ENCODE results near the gene USP6.
"Not testable (repeated sequence)": the region's sequence is repeated elsewhere in the genome, so short reads cannot be mapped to it uniquely, and the experiment has no call there.

The USP6 gene

DNA sequence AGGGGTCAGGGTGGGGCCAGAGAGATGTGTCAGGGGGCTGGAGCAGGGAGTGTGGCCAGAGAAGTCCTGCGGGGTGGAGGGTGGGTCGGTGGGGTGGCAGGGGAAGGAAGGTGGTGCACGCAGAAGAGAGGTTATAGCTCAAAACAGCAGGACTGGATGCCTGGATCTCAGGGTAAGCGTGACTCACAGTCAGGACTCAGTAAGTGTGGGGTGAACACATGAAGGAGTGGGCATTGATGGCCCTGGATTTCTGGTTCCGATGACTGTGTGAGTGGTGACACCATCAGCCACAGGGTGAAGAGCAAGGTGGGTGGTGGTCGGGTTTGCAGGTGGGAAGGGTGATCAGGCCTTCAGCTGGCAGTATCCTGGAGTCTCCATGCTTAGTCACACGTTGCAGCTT is 6.2 kb downstream of the USP6 start:
- DNase-seq (ENCODE audit: low spot score), result not testable (repeated sequence)

DNA sequence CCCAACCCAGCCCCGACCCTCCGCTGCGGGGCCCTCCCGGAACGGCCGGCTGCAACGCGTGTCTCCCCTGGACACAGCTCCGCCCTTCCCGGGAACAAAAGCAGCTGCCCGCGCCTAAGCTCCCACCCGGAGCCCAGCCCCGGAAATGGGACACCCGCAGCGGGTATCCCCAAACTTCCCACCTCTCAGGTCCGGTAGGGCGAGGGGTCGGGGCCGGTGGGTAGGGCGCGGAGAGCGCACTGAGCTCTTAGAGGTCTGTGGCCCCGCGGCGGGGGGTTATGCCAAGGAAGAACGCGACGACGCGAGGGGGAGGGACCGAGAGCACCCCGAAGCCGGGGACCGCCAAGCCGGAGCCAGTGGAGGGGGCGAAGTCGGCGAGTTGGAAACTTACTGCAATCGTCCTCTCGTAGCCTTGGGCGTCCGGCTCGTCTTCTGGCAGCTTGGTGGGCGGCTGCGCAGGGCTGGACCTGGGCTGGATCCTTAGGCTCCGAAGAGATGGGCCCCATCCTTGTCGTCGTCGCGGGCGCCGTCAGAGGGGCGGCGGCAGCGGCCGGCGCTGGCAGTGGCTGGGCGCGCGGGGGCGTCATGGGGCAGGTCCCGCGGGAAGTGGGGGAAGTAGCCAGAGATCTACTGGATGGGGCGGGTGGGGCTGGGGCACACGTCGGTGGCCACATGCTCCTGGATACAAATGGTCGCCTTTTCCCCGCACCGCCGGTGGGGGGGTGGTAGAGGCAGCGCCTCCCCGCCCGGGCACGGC is 6.9 kb downstream of the USP6 start:
- no peak for DNase-seq (ENCODE audit: low spot score)

DNA sequence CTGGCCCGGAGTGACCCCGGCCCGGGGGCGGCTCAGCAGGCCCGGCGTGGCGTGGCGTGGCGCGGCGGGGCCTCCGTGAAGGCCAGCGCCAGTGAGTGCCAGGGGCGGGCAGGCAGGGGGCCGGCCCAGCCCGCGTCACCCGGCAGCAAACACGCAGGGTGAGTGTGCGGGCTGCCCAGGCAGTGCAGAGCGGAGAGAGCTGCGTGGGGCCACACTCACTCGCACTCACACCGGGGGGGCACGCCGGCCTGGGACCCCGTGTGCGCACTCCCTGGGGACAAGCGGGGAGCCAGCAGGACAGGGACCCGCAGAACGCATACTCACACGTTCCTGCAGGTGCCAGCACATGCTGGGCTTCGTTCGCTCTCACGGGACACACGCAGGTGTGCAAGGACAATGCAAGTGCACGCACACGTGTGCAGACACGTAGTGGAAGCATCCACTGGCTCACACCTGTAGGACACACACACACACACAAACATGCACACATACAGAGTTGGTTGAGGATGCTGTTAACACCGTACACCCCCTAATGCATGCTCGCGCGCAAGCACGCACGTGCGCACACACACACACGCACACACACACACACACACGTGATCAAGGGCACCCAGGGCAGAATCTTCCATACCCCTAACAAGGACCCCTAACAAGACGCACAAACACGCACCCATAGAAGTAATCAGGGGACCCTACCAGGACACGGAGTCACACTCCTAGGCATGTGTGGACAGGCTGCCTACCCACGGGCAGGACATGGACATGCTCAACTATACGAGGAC is 7.7 kb downstream of the USP6 start:
- DNase-seq (ENCODE audit: low spot score), result no peak

DNA sequence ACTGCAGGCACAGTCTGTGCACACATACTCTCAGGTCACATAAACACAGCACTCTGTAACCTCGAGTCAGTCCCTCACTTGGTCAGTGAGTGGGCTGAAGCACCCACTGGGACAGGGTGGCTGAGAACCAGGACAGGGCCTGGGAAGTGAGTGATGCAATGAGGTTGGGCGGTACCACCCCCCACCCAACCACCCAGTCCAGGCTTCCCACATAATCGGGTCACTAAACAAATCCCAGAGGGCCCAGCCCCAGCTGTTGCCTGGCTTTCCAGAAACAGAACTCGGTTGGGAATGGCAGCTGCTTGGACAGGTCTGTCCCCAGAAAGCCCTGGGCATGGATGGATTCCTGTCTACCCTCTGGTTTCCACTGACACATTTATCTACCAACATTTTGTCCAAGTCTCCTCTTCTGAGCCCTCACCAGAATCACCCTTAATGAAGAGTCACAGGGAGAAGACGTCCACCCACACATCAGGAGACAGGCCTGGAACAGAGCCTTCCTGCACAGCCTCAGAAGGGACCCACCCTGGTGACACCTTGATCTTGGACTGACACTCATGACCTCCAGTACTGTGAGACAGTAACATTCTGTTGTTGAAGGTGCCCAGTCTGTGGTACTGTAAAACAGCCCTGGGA is 8.4 kb downstream of the USP6 start:
- not testable (repeated sequence) for DNase-seq (ENCODE audit: low spot score)

DNA sequence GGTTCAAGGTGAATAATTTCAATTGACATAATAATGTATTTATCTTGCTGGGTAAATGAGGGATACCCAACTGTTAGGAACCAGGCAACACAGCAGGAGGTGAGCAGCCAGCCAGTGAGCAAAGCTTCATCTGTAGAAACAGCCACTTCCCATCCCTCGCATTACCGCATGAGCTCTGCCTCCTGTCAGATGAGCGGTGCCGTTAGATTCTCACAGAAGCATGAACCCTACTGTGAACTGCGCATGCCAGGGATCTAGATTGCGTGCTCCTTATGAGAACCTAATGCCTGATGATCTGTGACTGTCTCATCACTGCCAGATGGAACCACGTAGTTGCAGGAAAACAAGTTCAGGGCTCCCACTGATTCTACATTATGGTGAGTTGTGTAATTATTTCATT is 9.1 kb downstream of the USP6 start:
- DNase-seq (ENCODE audit: low spot score), result not testable (repeated sequence)

DNA sequence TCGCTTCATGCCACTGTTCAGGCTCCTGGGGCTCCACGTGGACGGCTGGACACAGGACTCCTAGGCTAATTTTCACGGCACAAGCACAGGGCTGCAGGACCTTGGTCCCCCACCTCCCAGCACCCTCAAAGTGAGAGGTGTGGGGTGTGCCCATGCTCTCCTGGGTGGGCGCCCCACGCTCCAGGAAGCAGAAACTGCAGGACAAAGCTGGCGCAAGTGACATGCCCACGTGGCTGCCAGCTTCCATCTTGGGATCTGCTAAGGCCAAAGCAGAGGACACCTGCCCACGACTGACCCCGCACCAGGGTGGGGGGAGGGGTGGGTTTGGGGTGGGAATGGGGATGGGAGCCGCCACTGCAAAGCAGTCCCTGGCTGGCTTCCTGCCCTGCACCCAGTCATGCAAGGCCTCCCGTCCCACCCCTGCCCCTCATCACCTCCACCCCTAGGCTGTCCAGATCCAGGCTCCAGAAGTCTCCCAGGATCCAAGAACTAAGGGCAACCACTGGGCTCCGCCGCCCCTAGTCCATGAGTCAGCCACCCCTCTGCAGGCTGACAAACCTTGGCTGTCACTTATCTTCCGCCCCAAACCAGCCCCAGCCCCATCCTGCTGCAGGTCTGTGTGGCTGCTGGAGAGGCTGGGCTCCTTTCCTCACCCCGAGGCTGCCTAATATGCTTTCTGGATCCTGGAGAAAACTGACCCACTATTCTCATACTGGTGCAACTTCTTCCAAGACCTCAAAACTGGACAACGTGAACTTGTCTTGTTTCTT is 11.1 kb downstream of the USP6 start:
- no peak for DNase-seq (ENCODE audit: low spot score)

DNA sequence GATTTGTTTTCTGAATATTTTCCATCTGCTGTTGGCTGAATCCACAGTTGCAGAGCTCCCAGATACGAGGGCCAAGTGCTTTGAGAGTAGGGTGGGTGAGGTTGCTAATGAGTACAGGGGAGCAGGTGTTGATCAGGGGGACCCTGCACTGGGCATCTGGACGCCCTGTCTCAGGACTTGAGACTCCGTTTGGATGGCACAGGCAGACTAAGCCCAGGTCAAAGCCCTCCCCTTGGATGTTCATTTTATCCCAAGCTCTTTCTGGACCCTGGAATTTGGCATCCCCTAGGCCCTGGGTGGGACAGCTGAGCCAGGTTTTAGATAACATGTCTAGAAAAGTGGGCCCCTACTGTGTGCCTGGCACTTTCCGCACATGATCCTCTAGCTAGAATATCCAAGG is 12.1 kb downstream of the USP6 start:
- no peak for DNase-seq (ENCODE audit: low spot score)

DNA sequence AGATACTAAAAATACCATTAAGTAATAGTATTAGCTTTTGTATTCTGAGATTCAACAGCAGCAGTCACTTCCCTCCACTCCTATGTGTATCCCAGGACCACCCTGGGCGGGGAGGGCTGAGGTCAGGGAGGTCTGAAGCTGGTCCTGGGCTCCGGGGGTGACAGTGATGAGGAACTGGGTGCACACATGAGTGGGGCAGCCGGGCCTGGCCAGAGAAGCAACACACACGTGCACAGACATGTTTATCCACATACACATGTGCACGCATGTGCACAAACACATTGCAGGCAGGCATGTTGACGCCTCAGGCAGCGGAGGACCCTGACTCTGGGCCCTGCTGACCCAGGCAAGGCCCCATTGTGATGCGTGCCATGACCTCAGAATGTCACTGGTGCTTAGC is 12.6 kb downstream of the USP6 start:
- DNase-seq (ENCODE audit: low spot score), result not testable (repeated sequence)

DNA sequence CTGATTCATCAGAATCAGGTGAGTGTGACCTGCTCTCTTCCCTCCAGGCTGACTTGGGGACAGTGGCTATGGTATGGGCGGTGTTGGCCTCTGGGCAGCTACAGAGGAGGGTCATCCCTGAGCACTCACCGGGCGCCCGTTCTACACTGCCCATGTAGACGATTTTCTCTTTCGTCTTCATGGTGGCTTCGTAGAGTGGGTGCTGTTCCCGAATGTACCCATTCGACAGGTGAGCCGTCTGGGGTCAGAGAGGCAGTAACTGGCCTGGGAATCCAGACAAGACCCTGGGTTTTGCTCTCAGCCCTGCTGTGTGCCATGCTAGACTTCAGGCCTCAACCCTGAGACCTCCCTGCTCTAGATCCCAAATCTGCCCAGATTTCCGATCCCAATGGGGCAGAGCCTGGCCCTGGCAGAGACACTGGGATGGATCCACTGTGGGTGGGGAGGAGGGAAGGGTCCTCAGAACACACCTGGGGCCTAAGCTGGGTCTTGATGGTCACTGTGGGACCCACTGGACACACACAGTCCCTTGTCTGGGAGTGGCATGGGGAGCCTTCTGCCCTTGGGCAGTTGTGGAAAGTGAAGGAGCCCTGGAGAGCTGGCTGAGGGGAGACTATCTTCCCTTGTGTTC is 13.2 kb downstream of the USP6 start:
- no peak for DNase-seq (ENCODE audit: low spot score)

DNA sequence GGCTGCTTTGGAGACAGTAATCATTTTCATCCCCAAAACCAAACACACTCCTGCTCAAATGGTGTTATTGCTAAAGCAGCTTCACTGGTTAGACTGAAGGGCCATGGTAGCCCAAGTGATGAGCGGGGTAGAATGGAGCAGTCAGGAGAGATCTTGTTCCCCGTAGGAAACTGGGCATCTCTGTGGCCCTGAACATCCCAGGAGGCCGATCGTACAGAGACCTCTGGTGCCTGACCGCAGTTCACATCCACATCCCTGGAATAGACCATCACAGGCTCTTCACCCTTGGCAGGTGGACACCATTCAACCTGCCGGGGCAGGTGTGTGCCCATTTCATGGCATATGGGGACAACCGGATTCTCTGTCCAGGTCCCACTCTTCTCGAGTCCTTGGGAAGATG is 13.9 kb downstream of the USP6 start:
- not testable (repeated sequence) for DNase-seq (ENCODE audit: low spot score)

DNA sequence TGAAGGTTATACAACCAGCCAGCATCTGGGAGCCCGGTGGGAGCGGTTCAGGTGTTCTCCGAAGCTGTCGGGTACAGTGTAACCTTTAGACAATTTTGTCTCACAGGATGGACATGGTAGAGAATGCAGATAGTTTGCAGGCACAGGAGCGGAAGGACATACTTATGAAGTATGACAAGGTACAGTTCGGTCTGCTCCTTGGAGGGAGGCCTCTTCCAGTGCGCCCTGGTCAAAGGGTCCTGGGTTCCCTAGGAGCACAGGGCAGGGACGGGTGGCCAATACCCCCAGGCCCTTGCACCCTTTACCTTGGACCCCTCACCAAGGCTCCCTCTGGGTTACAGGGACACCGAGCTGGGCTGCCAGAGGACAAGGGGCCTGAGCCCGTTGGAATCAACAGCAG is 14.4 kb downstream of the USP6 start:
- DNase-seq (ENCODE audit: low spot score), result not testable (repeated sequence)

DNA sequence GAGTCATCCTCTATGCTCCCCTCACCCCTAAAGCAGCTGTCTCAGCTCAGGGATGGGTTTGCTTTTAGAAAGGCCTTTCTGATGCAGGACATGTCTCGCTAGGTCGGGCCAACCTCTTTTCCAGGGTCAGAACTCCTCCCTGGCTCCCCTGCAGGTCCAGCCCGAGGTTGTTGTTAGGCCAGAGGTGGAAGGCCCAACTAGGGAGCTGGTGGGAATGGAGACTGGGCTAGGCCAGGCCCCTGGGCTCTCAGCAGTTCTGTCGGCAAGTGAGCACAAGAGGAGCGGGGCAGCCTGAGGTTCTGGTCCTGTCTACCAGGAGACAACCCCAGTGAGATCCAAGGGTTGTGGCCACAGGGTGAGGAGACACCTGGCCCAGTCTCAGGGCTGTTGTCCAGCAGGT is 14.9 kb downstream of the USP6 start:
- not testable (repeated sequence) for DNase-seq (ENCODE audit: low spot score)

DNA sequence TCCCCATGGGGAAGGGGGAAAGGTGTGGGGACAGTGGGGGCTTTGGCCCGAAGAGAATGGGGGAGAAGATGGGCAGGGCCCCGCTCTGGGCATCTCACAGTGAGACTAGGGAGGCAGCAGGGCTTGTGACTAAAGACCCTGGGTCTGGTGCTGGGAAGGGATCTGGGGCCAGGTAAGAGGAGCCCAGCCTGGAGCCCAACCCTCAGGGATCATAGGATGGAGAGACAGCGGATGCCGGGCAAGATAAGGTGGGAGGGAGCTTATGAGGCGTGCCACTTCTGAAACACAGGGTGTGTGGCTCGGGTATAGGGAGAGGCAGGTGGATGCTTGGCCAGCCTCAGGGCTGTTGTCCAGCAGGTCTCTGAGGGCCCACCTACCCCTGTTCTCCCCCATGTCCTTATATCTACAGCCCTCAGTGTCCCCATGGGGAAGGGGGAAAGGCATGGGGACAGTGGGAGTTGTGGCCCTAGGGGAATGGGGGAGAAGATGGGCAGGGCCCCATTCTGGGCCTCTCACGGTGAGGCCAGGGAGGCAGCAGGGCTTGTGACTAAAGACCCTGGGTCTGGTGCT is 15.4 kb downstream of the USP6 start:
- no peak for DNase-seq (ENCODE audit: low spot score)

DNA sequence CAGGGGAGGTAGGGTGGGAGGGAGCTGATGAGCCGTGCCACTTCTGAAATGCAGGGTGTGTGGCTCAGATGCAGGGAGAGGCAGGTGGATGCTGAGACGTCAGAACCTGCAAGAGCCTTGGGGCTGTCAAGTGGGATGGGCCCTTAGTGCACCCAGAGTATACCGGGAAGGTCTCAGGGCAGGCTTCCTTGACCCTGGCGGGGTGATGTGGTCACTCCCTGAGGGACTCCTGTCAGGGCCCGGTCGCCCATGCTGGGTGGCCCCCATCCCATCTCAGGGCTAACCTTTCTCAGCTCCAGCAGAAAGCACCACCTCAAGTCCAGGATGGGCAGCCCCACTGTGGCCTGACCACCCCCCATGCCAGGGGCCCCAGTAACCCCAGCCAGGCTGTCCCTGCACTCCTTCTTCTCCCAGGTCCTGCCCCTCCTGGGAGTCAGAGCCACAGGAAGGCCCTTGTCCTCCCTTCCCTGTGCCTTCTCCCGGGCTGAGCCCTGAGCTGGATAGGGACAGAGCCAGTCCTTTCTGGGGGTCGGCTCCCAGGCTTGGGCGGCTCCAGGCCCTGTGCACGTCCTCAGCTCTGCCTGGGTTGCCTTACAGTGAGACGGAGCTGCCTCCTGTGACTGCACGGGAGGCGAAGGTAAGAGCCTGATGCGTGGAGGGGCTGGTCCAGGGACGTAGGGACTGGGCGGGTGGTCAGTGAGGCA is 16.1 kb downstream of the USP6 start:
- DNase-seq (ENCODE audit: low spot score), result not testable (repeated sequence)

DNA sequence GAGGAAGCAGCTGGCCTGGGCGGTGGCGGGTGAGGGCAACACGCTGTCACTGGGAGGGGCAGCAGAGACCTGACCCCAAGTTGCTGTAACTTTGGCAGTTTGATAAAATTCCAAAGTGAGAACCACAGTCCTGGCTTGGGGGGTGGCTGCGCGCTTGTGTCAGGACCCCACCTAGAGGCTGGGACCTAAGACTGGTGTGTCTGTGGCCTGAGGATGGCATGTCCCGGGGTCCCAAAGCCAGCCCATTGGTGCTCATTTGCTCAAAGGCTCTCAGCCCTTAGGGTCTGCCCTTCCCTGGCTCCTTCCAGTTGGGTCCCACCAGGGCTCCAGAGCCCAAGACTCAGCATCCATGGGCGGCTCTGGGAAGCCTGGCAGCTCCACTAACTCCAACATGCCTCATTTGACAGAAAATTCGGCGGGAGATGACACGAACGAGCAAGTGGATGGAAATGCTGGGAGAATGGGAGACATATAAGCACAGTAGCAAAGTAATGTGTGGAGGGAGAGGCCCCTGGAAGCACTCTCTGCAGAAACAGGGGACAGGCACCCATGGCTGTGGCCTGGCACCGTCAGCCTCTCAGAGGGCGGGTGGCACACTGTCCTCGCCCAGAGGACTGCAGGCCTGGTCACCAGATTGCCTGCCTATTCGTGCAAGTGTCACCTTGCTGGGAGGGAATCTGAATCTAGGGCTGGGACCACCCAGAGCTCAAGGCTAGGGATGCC is 16.8 kb downstream of the USP6 start:
- not testable (repeated sequence) for DNase-seq (ENCODE audit: low spot score)

DNA sequence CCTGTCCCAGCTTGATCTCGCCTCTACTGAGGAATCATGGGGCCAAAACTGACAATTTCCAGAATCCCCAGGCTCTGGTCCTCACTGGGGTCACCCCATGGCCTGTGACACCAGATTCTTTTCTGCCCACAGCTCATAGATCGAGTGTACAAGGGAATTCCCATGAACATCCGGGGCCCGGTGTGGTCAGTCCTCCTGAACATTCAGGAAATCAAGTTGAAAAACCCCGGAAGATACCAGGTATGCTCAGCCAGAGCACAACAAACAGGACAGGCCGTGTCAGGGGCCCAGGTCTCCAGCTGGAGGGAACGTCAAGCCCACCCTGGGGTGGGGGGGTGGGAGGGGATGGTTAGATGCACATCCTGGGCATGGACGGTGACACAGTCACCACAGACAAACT is 17.5 kb downstream of the USP6 start:
- no peak for DNase-seq (ENCODE audit: low spot score)

DNA sequence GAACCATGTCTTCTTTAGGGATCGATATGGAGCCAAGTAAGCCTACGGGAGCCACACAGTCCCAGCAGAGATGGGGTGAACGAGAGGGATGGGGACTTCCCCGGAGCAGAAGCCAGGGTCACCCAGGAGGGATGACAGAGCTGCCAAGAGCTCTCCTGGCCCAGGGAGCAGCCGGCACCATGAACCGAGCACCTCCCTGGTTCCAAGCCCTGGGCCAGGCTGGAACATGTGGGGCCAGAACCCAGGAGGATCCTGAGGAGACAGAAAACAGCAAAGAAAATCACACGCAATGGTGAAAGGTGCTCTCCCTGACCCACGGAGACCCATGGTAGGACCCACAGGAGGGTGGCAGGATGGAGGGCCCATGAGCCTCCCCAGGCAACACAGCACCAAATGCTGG is 18.1 kb downstream of the USP6 start:
- not testable (repeated sequence) for DNase-seq (ENCODE audit: low spot score)

DNA sequence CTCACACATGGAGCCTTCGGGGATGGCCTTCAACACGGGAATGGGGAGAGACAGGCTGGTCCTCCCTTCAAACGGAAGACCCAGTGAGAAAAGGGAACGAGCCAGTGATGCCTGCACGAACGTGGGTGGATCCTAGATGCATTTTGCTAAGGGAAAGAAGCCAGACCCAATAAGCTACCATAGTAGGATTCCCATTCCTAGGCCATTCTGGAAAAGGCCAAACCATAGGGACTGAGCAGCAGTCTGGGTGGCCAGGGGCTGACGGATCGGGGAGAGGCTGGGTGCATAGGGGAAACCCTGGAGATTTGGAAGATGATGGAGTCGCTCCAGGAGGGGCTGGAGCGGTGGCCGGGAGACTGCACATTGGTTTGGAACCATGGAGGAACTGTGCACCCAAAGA is 18.7 kb downstream of the USP6 start:
- not testable (repeated sequence) for DNase-seq (ENCODE audit: low spot score)

DNA sequence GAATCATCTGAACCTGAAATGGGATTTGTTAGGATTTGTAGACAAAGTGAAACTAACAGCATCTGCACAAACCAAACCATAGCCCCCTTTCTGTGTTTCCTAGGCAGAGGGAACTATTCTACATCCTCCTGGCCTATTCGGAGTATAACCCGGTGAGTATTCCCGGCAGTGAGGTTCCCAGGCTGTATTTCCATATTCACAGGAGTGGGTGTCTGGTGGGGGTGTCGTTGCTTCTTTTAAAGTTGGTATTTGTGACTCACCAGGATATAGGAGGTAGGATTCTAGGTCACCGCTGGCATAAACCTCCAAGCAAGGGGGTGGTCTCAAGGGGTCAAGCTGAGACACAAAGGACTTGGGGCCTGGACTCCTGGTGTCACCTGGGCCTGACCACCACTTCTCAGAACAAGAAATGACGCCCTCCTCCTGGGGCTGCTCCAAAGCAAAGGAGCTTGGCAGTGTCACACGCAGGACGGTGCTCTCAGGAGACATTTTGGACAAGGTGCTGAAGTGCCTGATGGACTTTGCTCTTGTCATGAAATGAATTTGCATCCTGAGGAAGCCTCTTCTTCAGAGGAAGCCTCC is 19.4 kb downstream of the USP6 start:
- DNase-seq (ENCODE audit: low spot score), result not testable (repeated sequence)
